GM12878 (cell line): ENCODE results near the gene TGFB1. TPM values are rescaled to one million over a fixed set of nuclear protein-coding genes. Genes with fewer than 3 reads are reported as not detected.

ENCODE experiments used
- ATF2 ChIP-seq: IDR thresholded peaks from 2 replicates; pipeline ENCODE4 v1.6.1; 2012; ENCODE audit warnings: low read length, inconsistent platforms
- BACH1 ChIP-seq: fragments of 450-650 bp; IDR thresholded peaks from 2 replicates; pipeline ENCODE4 v1.6.1; 2017; ENCODE audit warnings: mild to moderate bottlenecking, borderline replicate concordance
- CBFB ChIP-seq: IDR thresholded peaks from 2 replicates; pipeline ENCODE4 v1.6.1; 2016; ENCODE audit warnings: antibody characterized with exemption, low read depth
- CREM ChIP-seq: IDR thresholded peaks from 2 replicates; pipeline ENCODE4 v1.6.1; 2014; ENCODE audit warnings: antibody characterized with exemption, low read depth
- EGR1 ChIP-seq, 2 experiments: IDR thresholded peaks; 1 replicate in 1 of 2; 2 replicates in 1 of 2; pipeline ENCODE4 v1.6.1; 2011 to 2012; ENCODE audit warnings: low read depth in 2 of 2, low read length in 2 of 2, borderline replicate concordance in 1 of 2, mild to moderate bottlenecking in 1 of 2, moderate library complexity in 1 of 2
- ETV6 ChIP-seq, 2 experiments: fragments of 450-650 bp in 1 of 2; IDR thresholded peaks in 1 of 2; conservative IDR thresholded peaks in 1 of 2; 2 replicates each; pipeline ENCODE4 v1.6.1; 2014; ENCODE audit warnings: antibody characterized with exemption in 1 of 2, borderline replicate concordance in 1 of 2, low read depth in 1 of 2, mild to moderate bottlenecking in 1 of 2, moderate library complexity in 1 of 2
- HDGF ChIP-seq: fragments of 450-650 bp; IDR thresholded peaks from 2 replicates; pipeline ENCODE4 v1.6.1; 2016; ENCODE audit warnings: antibody characterized with exemption
- KDM1A ChIP-seq: fragments of 200-600 bp; sonication (generic); IDR thresholded peaks from 2 replicates; pipeline ENCODE4 v1.6.1; 2016; ENCODE audit warnings: borderline replicate concordance
- MYB ChIP-seq: fragments of 150-350 bp; IDR thresholded peaks from 2 replicates; pipeline ENCODE4 v1.6.1; 2014; ENCODE audit warnings: mild to moderate bottlenecking, low read depth, low read length, borderline replicate concordance
- NBN ChIP-seq: fragments of 450-650 bp; IDR thresholded peaks from 2 replicates; pipeline ENCODE4 v1.6.1; 2016
- POLR2AphosphoS2 ChIP-seq: IDR thresholded peaks from 2 replicates; pipeline ENCODE4 v1.6.1; 2011; ENCODE audit warnings: low read depth, mild to moderate bottlenecking, low read length, improper control_type of control experiment, moderate library complexity
- POU2F2 ChIP-seq: IDR thresholded peaks from 3 replicates; pipeline ENCODE4 v1.6.1; 2011; ENCODE audit warnings: low read depth, mild to moderate bottlenecking, low read length, borderline replicate concordance
- TAF1 ChIP-seq: IDR thresholded peaks from 2 replicates; pipeline ENCODE4 v1.6.1; 2011; ENCODE audit warnings: mild to moderate bottlenecking, low read depth, low read length, borderline replicate concordance
- YBX1 ChIP-seq: fragments of 450-650 bp; IDR thresholded peaks from 2 replicates; pipeline ENCODE4 v1.6.1; 2016; ENCODE audit warnings: antibody characterized with exemption
- ZNF217 ChIP-seq: fragments of 450-650 bp; IDR thresholded peaks from 2 replicates; pipeline ENCODE4 v1.6.1; 2017; ENCODE audit warnings: antibody characterized with exemption, mild to moderate bottlenecking
- ZNF24 ChIP-seq: fragments of 450-650 bp; IDR thresholded peaks from 2 replicates; pipeline ENCODE4 v1.6.1; 2017; ENCODE audit warnings: antibody characterized with exemption, mild to moderate bottlenecking
- polyA plus RNA-seq, 11 experiments: library from polyadenylated mRNA; depleted of rRNA in 4 of 11; unstranded in 6 of 11; stranded (reverse) in 5 of 11; fragments of >200 nt; fragmentation: Nextera tagmentation in 4 of 11; fragmentation: Illumina TruSeq in 1 of 11; extraction: Ambion mirVana in 4 of 11; extraction: Trizol in 1 of 11; gene quantifications; 1 replicate in 1 of 11; 2 replicates in 10 of 11; pipeline versions ENCODE4 v1.2.1 to v1.2.3, GENCODE V29; 2011 to 2016; ENCODE audit warnings: inconsistent platforms in 2 of 11, missing spikeins in 2 of 11, low read depth in 1 of 11
- total RNA-seq, 4 experiments: library from RNA; depleted of rRNA in 3 of 4; stranded (reverse); fragments of >200 nt in 3 of 4; fragmentation: Illumina TruSeq in 1 of 4; extraction: Trizol in 1 of 4; gene quantifications; 2 replicates each; pipeline versions ENCODE4 v1.2.1 to v1.2.3, GENCODE V29; 2013 to 2021
- TF ChIP-seq, protein P1 (sequence below): IDR thresholded peaks from 2 replicates; pipeline ENCODE4 v1.6.1; 2012; ENCODE audit warnings: improper control_type of control experiment, low read depth, low read length; ENCODE audit not compliant: insufficient replicate concordance
- TF ChIP-seq, protein P2 (sequence below): fragments of 450-650 bp; IDR thresholded peaks from 2 replicates; pipeline ENCODE4 v1.6.1; 2017; ENCODE audit warnings: mild to moderate bottlenecking, moderate library complexity

TGFB1 gene
- total and polyA plus RNA-seq, 10 of the 15 experiments (the other 5 are each of a cell fraction or from before 2014, with no cell fraction given) = 0.23 to 120 (median 10.9) TPM

DNA sequence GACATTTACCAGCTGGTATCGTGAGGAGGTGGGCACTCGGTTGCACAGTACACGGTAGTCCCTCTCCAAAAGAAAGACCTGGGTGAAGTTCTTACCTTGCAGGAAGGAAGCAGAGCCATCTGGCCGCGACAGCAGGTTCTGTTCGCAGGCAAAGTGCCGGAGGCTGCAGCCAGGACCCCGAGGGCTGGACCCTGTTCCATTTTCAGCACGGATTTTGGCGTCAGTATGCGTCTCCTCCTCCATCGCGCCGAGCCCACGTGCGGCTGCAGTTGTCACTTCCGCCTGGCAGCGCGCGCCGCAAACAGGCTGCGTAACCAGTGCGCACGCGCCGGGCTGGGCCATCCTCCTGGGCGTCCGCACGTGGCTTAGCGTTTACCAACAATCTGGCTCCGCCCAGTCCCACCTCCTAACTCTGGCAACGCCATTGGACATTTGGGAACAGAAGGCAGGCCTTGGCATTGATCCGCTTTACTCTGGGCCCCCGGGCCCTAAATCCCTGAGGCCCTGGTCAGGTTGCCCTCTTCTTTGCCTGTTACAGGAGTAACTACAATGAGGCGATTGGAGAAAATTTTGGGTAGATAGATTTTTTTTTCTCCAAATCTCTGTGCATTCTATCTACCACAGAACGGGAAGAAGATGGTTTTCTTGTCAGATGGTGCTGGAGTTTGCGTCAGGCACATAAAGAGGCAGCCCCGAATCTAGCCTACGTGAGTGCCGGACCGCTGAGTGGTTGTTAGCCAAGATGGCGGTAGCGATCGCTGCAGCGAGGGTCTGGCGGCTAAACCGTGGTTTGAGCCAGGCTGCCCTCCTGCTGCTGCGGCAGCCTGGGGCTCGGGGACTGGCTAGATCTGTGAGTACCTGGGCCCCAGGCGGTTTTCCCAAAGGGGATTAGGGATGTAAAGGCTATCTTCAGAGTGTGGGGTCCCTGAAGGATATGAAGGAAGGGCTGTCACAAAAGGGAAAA is 43.6 kb upstream of the TGFB1 start, which contains the start of the genes BCKDHA and EXOSC5 (continued):
- TF ChIP-seq NBN = peak; percentile 83; the same call in 1 of the 2 replicates
- TF ChIP-seq, protein P1, sequence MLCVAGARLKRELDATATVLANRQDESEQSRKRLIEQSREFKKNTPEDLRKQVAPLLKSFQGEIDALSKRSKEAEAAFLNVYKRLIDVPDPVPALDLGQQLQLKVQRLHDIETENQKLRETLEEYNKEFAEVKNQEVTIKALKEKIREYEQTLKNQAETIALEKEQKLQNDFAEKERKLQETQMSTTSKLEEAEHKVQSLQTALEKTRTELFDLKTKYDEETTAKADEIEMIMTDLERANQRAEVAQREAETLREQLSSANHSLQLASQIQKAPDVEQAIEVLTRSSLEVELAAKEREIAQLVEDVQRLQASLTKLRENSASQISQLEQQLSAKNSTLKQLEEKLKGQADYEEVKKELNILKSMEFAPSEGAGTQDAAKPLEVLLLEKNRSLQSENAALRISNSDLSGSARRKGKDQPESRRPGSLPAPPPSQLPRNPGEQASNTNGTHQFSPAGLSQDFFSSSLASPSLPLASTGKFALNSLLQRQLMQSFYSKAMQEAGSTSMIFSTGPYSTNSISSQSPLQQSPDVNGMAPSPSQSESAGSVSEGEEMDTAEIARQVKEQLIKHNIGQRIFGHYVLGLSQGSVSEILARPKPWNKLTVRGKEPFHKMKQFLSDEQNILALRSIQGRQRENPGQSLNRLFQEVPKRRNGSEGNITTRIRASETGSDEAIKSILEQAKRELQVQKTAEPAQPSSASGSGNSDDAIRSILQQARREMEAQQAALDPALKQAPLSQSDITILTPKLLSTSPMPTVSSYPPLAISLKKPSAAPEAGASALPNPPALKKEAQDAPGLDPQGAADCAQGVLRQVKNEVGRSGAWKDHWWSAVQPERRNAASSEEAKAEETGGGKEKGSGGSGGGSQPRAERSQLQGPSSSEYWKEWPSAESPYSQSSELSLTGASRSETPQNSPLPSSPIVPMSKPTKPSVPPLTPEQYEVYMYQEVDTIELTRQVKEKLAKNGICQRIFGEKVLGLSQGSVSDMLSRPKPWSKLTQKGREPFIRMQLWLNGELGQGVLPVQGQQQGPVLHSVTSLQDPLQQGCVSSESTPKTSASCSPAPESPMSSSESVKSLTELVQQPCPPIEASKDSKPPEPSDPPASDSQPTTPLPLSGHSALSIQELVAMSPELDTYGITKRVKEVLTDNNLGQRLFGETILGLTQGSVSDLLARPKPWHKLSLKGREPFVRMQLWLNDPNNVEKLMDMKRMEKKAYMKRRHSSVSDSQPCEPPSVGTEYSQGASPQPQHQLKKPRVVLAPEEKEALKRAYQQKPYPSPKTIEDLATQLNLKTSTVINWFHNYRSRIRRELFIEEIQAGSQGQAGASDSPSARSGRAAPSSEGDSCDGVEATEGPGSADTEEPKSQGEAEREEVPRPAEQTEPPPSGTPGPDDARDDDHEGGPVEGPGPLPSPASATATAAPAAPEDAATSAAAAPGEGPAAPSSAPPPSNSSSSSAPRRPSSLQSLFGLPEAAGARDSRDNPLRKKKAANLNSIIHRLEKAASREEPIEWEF = no peak
- no peak for TF ChIP-seq ETV6 (conservative IDR thresholded peaks at IDR 0.05 in 1 of 2, IDR thresholded peaks at IDR 0.05 in 1 of 2; ENCODE audit: borderline replicate concordance in 1 of 2, low read depth in 1 of 2)
- TF ChIP-seq CBFB = peak; percentile 77
- TF ChIP-seq KDM1A = no peak
- 0 out of 2 replicates have a peak, but pooled peaks have one; percentile 25 for TF ChIP-seq CREM
- TF ChIP-seq POU2F2 = peak; percentile 61; the same call in 2 of the 3 replicates
- peak; percentile 93 for TF ChIP-seq ZNF24
- TF ChIP-seq ATF2 = no peak
- no peak for TF ChIP-seq YBX1
- peak; percentile 86 for TF ChIP-seq TAF1
- TF ChIP-seq MYB = peak; percentile 99
- peak; percentile 73; the same call in 1 of the 2 replicates for TF ChIP-seq BACH1
- TF ChIP-seq, protein P2, sequence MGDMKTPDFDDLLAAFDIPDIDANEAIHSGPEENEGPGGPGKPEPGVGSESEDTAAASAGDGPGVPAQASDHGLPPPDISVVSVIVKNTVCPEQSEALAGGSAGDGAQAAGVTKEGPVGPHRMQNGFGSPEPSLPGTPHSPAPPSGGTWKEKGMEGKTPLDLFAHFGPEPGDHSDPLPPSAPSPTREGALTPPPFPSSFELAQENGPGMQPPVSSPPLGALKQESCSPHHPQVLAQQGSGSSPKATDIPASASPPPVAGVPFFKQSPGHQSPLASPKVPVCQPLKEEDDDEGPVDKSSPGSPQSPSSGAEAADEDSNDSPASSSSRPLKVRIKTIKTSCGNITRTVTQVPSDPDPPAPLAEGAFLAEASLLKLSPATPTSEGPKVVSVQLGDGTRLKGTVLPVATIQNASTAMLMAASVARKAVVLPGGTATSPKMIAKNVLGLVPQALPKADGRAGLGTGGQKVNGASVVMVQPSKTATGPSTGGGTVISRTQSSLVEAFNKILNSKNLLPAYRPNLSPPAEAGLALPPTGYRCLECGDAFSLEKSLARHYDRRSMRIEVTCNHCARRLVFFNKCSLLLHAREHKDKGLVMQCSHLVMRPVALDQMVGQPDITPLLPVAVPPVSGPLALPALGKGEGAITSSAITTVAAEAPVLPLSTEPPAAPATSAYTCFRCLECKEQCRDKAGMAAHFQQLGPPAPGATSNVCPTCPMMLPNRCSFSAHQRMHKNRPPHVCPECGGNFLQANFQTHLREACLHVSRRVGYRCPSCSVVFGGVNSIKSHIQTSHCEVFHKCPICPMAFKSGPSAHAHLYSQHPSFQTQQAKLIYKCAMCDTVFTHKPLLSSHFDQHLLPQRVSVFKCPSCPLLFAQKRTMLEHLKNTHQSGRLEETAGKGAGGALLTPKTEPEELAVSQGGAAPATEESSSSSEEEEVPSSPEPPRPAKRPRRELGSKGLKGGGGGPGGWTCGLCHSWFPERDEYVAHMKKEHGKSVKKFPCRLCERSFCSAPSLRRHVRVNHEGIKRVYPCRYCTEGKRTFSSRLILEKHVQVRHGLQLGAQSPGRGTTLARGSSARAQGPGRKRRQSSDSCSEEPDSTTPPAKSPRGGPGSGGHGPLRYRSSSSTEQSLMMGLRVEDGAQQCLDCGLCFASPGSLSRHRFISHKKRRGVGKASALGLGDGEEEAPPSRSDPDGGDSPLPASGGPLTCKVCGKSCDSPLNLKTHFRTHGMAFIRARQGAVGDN = no peak; the same call in none of the 2 replicates
- no peak for TF ChIP-seq ZNF217
- TF ChIP-seq HDGF = peak; percentile 81
- no peak for TF ChIP-seq POLR2AphosphoS2
- TF ChIP-seq EGR1 (IDR thresholded peaks at IDR 0.05; ENCODE audit: borderline replicate concordance in 1 of 2, low read depth in 2 of 2, low read length in 2 of 2) = no peak
